Activated T-helper 1 cell treated with Interleukin-2 at 50 U/mL for 16 hours (primary cell): ENCODE results near the gene CALR.
A peak's percentile ranks its signal among the peaks of the same experiment; 100 is the strongest.

Experiments
- DNase-seq: peaks from one replicate; pipeline ENCODE4 v3.0.0-alpha.2; 2020; ENCODE audit warnings: low read depth

CALR gene

GRCh38 chr19:12979974-12980373 lies 41.6 kb downstream of the CALR start:
- DNase-seq: no peak

GRCh38 chr19:12982648-12983047 lies 44.2 kb downstream of the CALR start:
- no peak for DNase-seq

GRCh38 chr19:12983091-12983490 lies 44.7 kb downstream of the CALR start:
- no peak for DNase-seq

GRCh38 chr19:12983542-12984142 lies 45.2 kb downstream of the CALR start:
- peak; percentile 78 for DNase-seq

- no peak for DNase-seq
These were observed 45.8 kb downstream of the CALR start for GRCh38 chr19:12984143-12984627.

- no peak for DNase-seq
These were observed 46.3 kb downstream of the CALR start for GRCh38 chr19:12984683-12985048.

GRCh38 chr19:12985049-12985776 lies 46.8 kb downstream of the CALR start:
- DNase-seq: no peak

GRCh38 chr19:12986726-12987125 lies 48.3 kb downstream of the CALR start:
- no peak for DNase-seq

- DNase-seq: no peak
These were observed 48.8 kb downstream of the CALR start for GRCh38 chr19:12987190-12987589.

- no peak for DNase-seq
These were observed 49.4 kb downstream of the CALR start for GRCh38 chr19:12987781-12988180.

GRCh38 chr19:12990431-12990830 lies 52.0 kb downstream of the CALR start:
- no peak for DNase-seq

GRCh38 chr19:12990853-12991252 lies 52.4 kb downstream of the CALR start:
- no peak for DNase-seq

- DNase-seq: no peak
These were observed 52.9 kb downstream of the CALR start for GRCh38 chr19:12991296-12991695.

GRCh38 chr19:12992729-12993128 lies 54.3 kb downstream of the CALR start:
- DNase-seq: no peak

GRCh38 chr19:12993562-12993961 lies 55.2 kb downstream of the CALR start:
- no peak for DNase-seq
